MM.1S (cell line): ENCODE results near the gene ANXA6.

Source experiments
- DNase-seq: peaks from one replicate; pipeline ENCODE4 v3.0.0-alpha.2; 2015
- H2AFZ ChIP-seq: fragments of 300-600 bp; sonication (generic); 2 replicates; pipeline ENCODE4 v1.6.0; 2016; ENCODE audit warnings: antibody characterized with exemption, low read length
- H3F3A ChIP-seq: fragments of 300-600 bp; sonication (generic); 2 replicates; pipeline ENCODE4 v1.6.1; 2016; ENCODE audit warnings: mild to moderate bottlenecking, antibody characterized with exemption, low read length, moderate library complexity, mixed read lengths; ENCODE audit not compliant: insufficient read depth
- H3K27ac ChIP-seq: fragments of 300-600 bp; sonication (generic); 2 replicates; pipeline ENCODE4 v1.5.1; 2016; ENCODE audit warnings: mild to moderate bottlenecking, low read length
- H3K27me3 ChIP-seq: fragments of 300-600 bp; sonication (generic); replicated peaks from 2 replicates; pipeline ENCODE4 v1.6.0; 2016; ENCODE audit warnings: low read length; ENCODE audit not compliant: insufficient read depth
- H3K36me3 ChIP-seq: fragments of 300-600 bp; sonication (generic); replicated peaks from 2 replicates; pipeline ENCODE4 v1.6.1; 2016; ENCODE audit warnings: mild to moderate bottlenecking, low read length, mixed read lengths; ENCODE audit not compliant: insufficient read depth
- H3K4me1 ChIP-seq: fragments of 300-600 bp; sonication (generic); 2 replicates; pipeline ENCODE4 v1.6.1; 2016; ENCODE audit warnings: low read length, mixed read lengths
- H3K4me2 ChIP-seq: fragments of 300-600 bp; sonication (generic); 2 replicates; pipeline ENCODE4 v1.6.0; 2016; ENCODE audit warnings: low read depth, low read length
- H3K4me3 ChIP-seq: fragments of 300-600 bp; sonication (generic); 2 replicates; pipeline ENCODE4 v1.5.1; 2016; ENCODE audit warnings: low read length, mixed read lengths
- H3K79me2 ChIP-seq: fragments of 300-600 bp; sonication (generic); 2 replicates; pipeline ENCODE4 v1.6.1; 2016; ENCODE audit warnings: mixed run types, low read length, mixed read lengths
- H3K9ac ChIP-seq: fragments of 300-600 bp; sonication (generic); 2 replicates; pipeline ENCODE4 v1.6.1; 2016; ENCODE audit warnings: low read length, mixed read lengths
- H3K9me2 ChIP-seq: fragments of 300-600 bp; sonication (generic); replicated peaks from 2 replicates; pipeline ENCODE4 v1.6.1; 2016; ENCODE audit warnings: mild to moderate bottlenecking, low read length, mixed read lengths; ENCODE audit not compliant: insufficient read depth
- H3K9me3 ChIP-seq: fragments of 300-600 bp; sonication (generic); replicated peaks from 2 replicates; pipeline ENCODE4 v1.6.1; 2016; ENCODE audit warnings: mild to moderate bottlenecking, low read length, mixed read lengths; ENCODE audit not compliant: insufficient read depth
- H4K20me1 ChIP-seq: fragments of 300-600 bp; sonication (generic); 2 replicates; pipeline ENCODE4 v1.6.1; 2016; ENCODE audit warnings: mild to moderate bottlenecking, low read length, moderate library complexity, mixed read lengths; ENCODE audit not compliant: insufficient read depth
- CTCF ChIP-seq: fragments of 300-600 bp; sonication (generic); IDR thresholded peaks from 2 replicates; pipeline ENCODE4 v1.5.1; 2016; ENCODE audit warnings: antibody characterized with exemption, low read length, mixed read lengths
- EZH2 ChIP-seq: fragments of 300-600 bp; sonication (generic); optimal IDR thresholded peaks from 2 replicates; pipeline ENCODE3; 2017; ENCODE audit warnings: low read depth, mild to moderate bottlenecking, antibody characterized with exemption, low read length, mixed read lengths
- EZH2phosphoT487 ChIP-seq: fragments of 300-600 bp; sonication (generic); IDR thresholded peaks from 2 replicates; pipeline ENCODE4 v1.6.1; 2018; ENCODE audit warnings: antibody characterized with exemption, low read length

Gene ANXA6

GRCh38 chr5:151186052-151186451, 28.5 kb upstream of the ANXA6 start:
- H3K79me2 ChIP-seq, result peaks cover 32% of the 10 kb centered on the region

GRCh38 chr5:151184316-151185042, 26.9 kb upstream of the ANXA6 start:
- H3K36me3 ChIP-seq, result peaks cover 4% of the 10 kb centered on the region; the same call in 1 of the 2 replicates
- TF ChIP-seq CTCF, result no peak
- no peak for TF ChIP-seq EZH2phosphoT487
- no peak for TF ChIP-seq EZH2
- no peaks in the 10 kb centered on the region for H3K9me2 ChIP-seq
- no peak overlapping the region for H3K9ac ChIP-seq
- no peak overlapping the region for H2AFZ ChIP-seq
- H3K4me3 ChIP-seq, result no peak overlapping the region
- no peaks in the 10 kb centered on the region for H3K27me3 ChIP-seq
- DNase-seq, result no peak
- H3K79me2 ChIP-seq, result peaks cover 20% of the 10 kb centered on the region
- H3K9me3 ChIP-seq, result no peaks in the 10 kb centered on the region
- H3K27ac ChIP-seq, result no peak overlapping the region
- H3K4me1 ChIP-seq, result no peaks in the 10 kb centered on the region
- no peak overlapping the region for H3K4me2 ChIP-seq
- no peaks in the 10 kb centered on the region for H3F3A ChIP-seq
- H4K20me1 ChIP-seq, result no peaks in the 10 kb centered on the region

More at GRCh38 chr5:151186052-151186451, 28.5 kb upstream of the ANXA6 start:
- Histone ChIP-seq H3K4me3 (no peak overlapping the region), H3K9ac (no peak overlapping the region), H2AFZ (no peak overlapping the region), H3K4me2 (no peak overlapping the region), H3K27me3 (no peaks in the 10 kb centered on the region), H3K9me2 (no peaks in the 10 kb centered on the region), H3K9me3 (no peaks in the 10 kb centered on the region), H4K20me1 (no peaks in the 10 kb centered on the region), H3K36me3 (peaks cover 4% of the 10 kb centered on the region; the same call in 1 of the 2 replicates), H3K27ac (no peak overlapping the region), H3K4me1 (peaks cover 6% of the 10 kb centered on the region), H3F3A (no peaks in the 10 kb centered on the region)
- no peak for TF ChIP-seq CTCF
- no peak for TF ChIP-seq EZH2
- TF ChIP-seq EZH2phosphoT487, result no peak
- DNase-seq, result no peak

- H3K4me3 ChIP-seq, result no peak overlapping the region
- TF ChIP-seq CTCF, result no peak
- no peak for TF ChIP-seq EZH2
- no peak for TF ChIP-seq EZH2phosphoT487
- no peaks in the 10 kb centered on the region for H3F3A ChIP-seq
- no peak overlapping the region for H2AFZ ChIP-seq
- H3K79me2 ChIP-seq, result peaks cover 13% of the 10 kb centered on the region
- H3K27me3 ChIP-seq, result no peaks in the 10 kb centered on the region
- no peaks in the 10 kb centered on the region for H3K4me1 ChIP-seq
- H3K27ac ChIP-seq, result no peak overlapping the region
- no peaks in the 10 kb centered on the region for H3K9me3 ChIP-seq
- no peak overlapping the region for H3K4me2 ChIP-seq
- no peak for DNase-seq
- H3K9ac ChIP-seq, result no peak overlapping the region
- H3K9me2 ChIP-seq, result no peaks in the 10 kb centered on the region
- peaks cover 4% of the 10 kb centered on the region; the same call in 1 of the 2 replicates for H3K36me3 ChIP-seq
- no peaks in the 10 kb centered on the region for H4K20me1 ChIP-seq
Observed at GRCh38 chr5:151183456-151184245, 26.1 kb upstream of the ANXA6 start.
